ENCODE results near the gene HSD11B2.

Gene HSD11B2

GRCh38 chr16:67458121-67458641 is 27.3 kb downstream of the HSD11B2 start:
- ATAC-seq (ENCODE audit: insufficient read depth, low read depth) (no peak), DNase-seq (no peak)
- Histone ChIP-seq H3K27me3 (ENCODE audit: insufficient read depth, low read length, poor library complexity) (no peaks in the 10 kb centered on the region), H3K4me1 (ENCODE audit: insufficient read depth, low read length) (no peaks in the 10 kb centered on the region), H2AFZ (ENCODE audit: low read depth, low read length) (no peak overlapping the region), H3K4me3 (ENCODE audit: low read depth in 1 of 2, low read length in 2 of 2) (no peak overlapping the region), H3K9ac (ENCODE audit: low read depth, low read length) (no peak overlapping the region), H3K27ac (ENCODE audit: low read length) (0 out of 2 replicates have a peak overlapping the region, but pooled peaks have one; percentile 4), H3K4me2 (ENCODE audit: insufficient read depth, low read length) (no peak overlapping the region), H4K20me1 (ENCODE audit: insufficient read depth, low read length) (peaks cover 62% of the 10 kb centered on the region), H3K36me3 (ENCODE audit: insufficient read depth, low read length) (peaks cover 3% of the 10 kb centered on the region; the same call in 1 of the 2 replicates), H3K79me2 (ENCODE audit: insufficient read depth, low read length) (0 out of 2 replicates have a peak, but pooled peaks cover 8% of the 10 kb centered on the region), H3K9me3 (ENCODE audit: insufficient read depth, low read length, severe bottlenecking) (no peaks in the 10 kb centered on the region)
- no peak for TF ChIP-seq EZH2 (IDR thresholded peaks at IDR 0.05; ENCODE audit: borderline replicate concordance, low read depth, low read length, severe bottlenecking)
- no peak for TF ChIP-seq CTCF (IDR thresholded peaks at IDR 0.05; ENCODE audit: borderline replicate concordance, extremely low read depth, low read length, poor library complexity, severe bottlenecking)

DNA sequence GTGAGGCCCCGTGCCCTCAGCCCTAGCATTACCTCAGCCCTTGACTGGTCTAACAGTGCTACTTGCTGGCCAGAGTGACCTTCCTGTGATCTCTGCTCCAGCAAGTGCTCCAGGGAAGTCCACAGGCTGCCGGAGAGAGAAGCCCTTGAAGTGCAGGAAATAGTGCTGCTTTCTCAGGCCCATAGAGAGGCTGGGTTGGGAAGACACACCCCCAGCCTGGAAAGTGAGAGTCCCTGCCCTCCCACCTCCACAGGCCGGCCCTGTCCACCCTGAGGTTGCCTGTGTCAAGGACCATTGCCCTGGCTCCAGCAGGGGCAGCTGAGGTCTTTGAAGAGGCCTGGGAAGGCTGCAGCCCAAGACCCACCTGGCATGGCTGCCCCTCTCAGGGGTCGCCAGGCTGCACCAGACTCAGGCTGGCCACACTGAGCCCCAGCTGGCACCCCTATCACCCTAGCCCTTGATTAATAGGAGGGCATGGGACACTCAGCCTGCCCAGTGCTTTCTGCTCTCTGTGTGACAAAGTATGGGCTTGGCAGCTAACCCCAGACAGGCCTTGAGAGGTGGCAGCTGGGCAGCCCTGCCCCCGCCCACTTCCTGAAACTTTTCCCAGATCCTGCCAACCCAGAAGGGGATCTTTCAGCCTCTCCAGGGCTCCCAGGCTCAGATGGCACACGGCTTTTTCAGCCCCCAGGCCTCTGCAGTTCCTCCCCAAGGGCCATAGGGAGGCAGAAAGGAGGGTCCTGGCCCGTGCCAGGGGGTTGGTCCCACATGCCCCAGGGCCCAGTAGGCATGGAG is 28.3 kb downstream of the HSD11B2 start:
- no peak overlapping the region for H2AFZ ChIP-seq (ENCODE audit: low read depth, low read length)
- peaks cover 69% of the 10 kb centered on the region for H4K20me1 ChIP-seq (ENCODE audit: insufficient read depth, low read length)
- no peak overlapping the region for H3K4me2 ChIP-seq (ENCODE audit: insufficient read depth, low read length)
- H3K9me3 ChIP-seq (ENCODE audit: insufficient read depth, low read length, severe bottlenecking) = no peaks in the 10 kb centered on the region
- peaks cover 12% of the 10 kb centered on the region for H3K79me2 ChIP-seq (ENCODE audit: insufficient read depth, low read length)
- no peaks in the 10 kb centered on the region for H3K27me3 ChIP-seq (ENCODE audit: insufficient read depth, low read length, poor library complexity)
- H3K9ac ChIP-seq (ENCODE audit: low read depth, low read length) = no peak overlapping the region
- ATAC-seq (ENCODE audit: insufficient read depth, low read depth) (no peak), DNase-seq (no peak)
- no peaks in the 10 kb centered on the region for H3K36me3 ChIP-seq (ENCODE audit: insufficient read depth, low read length)
- H3K27ac ChIP-seq (ENCODE audit: low read length) = no peak overlapping the region
- no peak overlapping the region for H3K4me3 ChIP-seq (ENCODE audit: low read depth in 1 of 2, low read length in 2 of 2)
- H3K4me1 ChIP-seq (ENCODE audit: insufficient read depth, low read length) = no peaks in the 10 kb centered on the region
- TF ChIP-seq EZH2 (IDR thresholded peaks at IDR 0.05; ENCODE audit: borderline replicate concordance, low read depth, low read length, severe bottlenecking) (no peak), CTCF (IDR thresholded peaks at IDR 0.05; ENCODE audit: borderline replicate concordance, extremely low read depth, low read length, poor library complexity, severe bottlenecking) (no peak)

DNA sequence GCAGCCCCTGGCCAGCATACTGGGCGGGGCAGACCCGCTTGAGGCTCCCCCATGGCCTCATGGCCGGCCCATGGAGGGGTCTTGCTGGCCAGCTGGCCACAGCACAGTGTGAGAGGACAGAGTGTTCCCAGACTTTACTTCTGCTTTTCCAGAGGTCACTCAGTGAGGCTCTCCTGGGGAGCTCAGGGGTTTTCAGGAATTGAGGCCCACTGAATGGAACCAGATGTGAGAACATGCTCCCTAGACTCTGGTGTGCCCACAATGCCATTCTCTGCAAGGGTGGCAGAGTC is 28.9 kb downstream of the HSD11B2 start:
- no peak overlapping the region for H3K4me3 ChIP-seq (ENCODE audit: low read depth in 1 of 2, low read length in 2 of 2)
- no peaks in the 10 kb centered on the region for H3K36me3 ChIP-seq (ENCODE audit: insufficient read depth, low read length)
- no peaks in the 10 kb centered on the region for H3K27me3 ChIP-seq (ENCODE audit: insufficient read depth, low read length, poor library complexity)
- H3K4me2 ChIP-seq (ENCODE audit: insufficient read depth, low read length) = no peak overlapping the region
- H3K9me3 ChIP-seq (ENCODE audit: insufficient read depth, low read length, severe bottlenecking) = no peaks in the 10 kb centered on the region
- H4K20me1 ChIP-seq (ENCODE audit: insufficient read depth, low read length) = peaks cover 74% of the 10 kb centered on the region
- DNase-seq (no peak), ATAC-seq (ENCODE audit: insufficient read depth, low read depth) (no peak)
- no peak for TF ChIP-seq CTCF (IDR thresholded peaks at IDR 0.05; ENCODE audit: borderline replicate concordance, extremely low read depth, low read length, poor library complexity, severe bottlenecking)
- no peak for TF ChIP-seq EZH2 (IDR thresholded peaks at IDR 0.05; ENCODE audit: borderline replicate concordance, low read depth, low read length, severe bottlenecking)
- H2AFZ ChIP-seq (ENCODE audit: low read depth, low read length) = no peak overlapping the region
- H3K4me1 ChIP-seq (ENCODE audit: insufficient read depth, low read length) = no peaks in the 10 kb centered on the region
- H3K27ac ChIP-seq (ENCODE audit: low read length) = no peak overlapping the region
- H3K9ac ChIP-seq (ENCODE audit: low read depth, low read length) = no peak overlapping the region
- peaks cover 17% of the 10 kb centered on the region for H3K79me2 ChIP-seq (ENCODE audit: insufficient read depth, low read length)

Data from DND-41 (cell line).